Measurements from ENCODE around the gene TMEM151B.

TMEM151B gene

GRCh38 chr6:44253307-44254101, 16.7 kb upstream of the TMEM151B start:
- peak; percentile 51 for DNase-seq

GRCh38 chr6:44254191-44255104, 15.8 kb upstream of the TMEM151B start:
- peak; percentile 30 for DNase-seq

GRCh38 chr6:44255105-44255808, 15.0 kb upstream of the TMEM151B start:
- DNase-seq, result peak; percentile 36

GRCh38 chr6:44255871-44256774, 14.1 kb upstream of the TMEM151B start:
- no peak for DNase-seq

GRCh38 chr6:44256775-44257024, 13.6 kb upstream of the TMEM151B start:
- DNase-seq, result no peak

GRCh38 chr6:44257025-44257752, 13.1 kb upstream of the TMEM151B start, which contains the start of gene SLC35B2:
TSS of gene SLC35B2 (minus strand) at chr6:44257528. CDS start at chr6:44257410, 118 bp downstream.
- DNase-seq, result peak; percentile 76

- no peak for DNase-seq
Measured at GRCh38 chr6:44257753-44258324, 12.4 kb upstream of the TMEM151B start.

GRCh38 chr6:44258325-44258863, 11.9 kb upstream of the TMEM151B start:
- DNase-seq, result no peak

- DNase-seq, result no peak
Measured at GRCh38 chr6:44258921-44259320, 11.3 kb upstream of the TMEM151B start.

- DNase-seq, result no peak
Measured at GRCh38 chr6:44260011-44260410, 10.2 kb upstream of the TMEM151B start.

GRCh38 chr6:44260451-44261297, 9.6 kb upstream of the TMEM151B start:
- no peak for DNase-seq

GRCh38 chr6:44261581-44261980, 8.7 kb upstream of the TMEM151B start:
- DNase-seq, result no peak

GRCh38 chr6:44262467-44263353, 7.5 kb upstream of the TMEM151B start:
- no peak for DNase-seq

- DNase-seq, result peak; percentile 76
Measured at GRCh38 chr6:44263354-44264100, 6.7 kb upstream of the TMEM151B start.

GRCh38 chr6:44264154-44265006, 5.9 kb upstream of the TMEM151B start:
- DNase-seq, result peak; percentile 82

- peak; percentile 96 for DNase-seq
Measured at GRCh38 chr6:44265007-44265721, 5.1 kb upstream of the TMEM151B start, which contains the start of gene NFKBIE. TSS of gene NFKBIE (minus strand) at chr6:44265551. CDS start at chr6:44265346, 205 bp downstream.
